8988T (cell line): ENCODE results near the gene ZBTB43.

Experiments used
- DNase-seq: peaks from one replicate; pipeline ENCODE4 v3.0.0; 2011

Gene ZBTB43

GRCh38 chr9:126860077-126860756 lies 55.4 kb downstream of the ZBTB43 start, which contains the start of gene ZBTB34:
Gene ZBTB34, plus strand, starts transcription at chr9:126860639. Its CDS starts 18,761 bp downstream, at chr9:126879400.
- DNase-seq, result peak; percentile 55

- DNase-seq, result no peak
These were observed 56.1 kb downstream of the ZBTB43 start for GRCh38 chr9:126860757-126861466.

GRCh38 chr9:126861707-126862103 lies 56.9 kb downstream of the ZBTB43 start:
- no peak for DNase-seq

- DNase-seq, result no peak
These were observed 57.4 kb downstream of the ZBTB43 start for GRCh38 chr9:126862104-126862761.

- no peak for DNase-seq
These were observed 59.9 kb downstream of the ZBTB43 start for GRCh38 chr9:126864771-126865170.

GRCh38 chr9:126869368-126869767 lies 64.5 kb downstream of the ZBTB43 start:
- no peak for DNase-seq

GRCh38 chr9:126872516-126872915 lies 67.7 kb downstream of the ZBTB43 start:
- DNase-seq, result no peak

- DNase-seq, result no peak
These were observed 69.9 kb downstream of the ZBTB43 start for GRCh38 chr9:126874546-126875314.

GRCh38 chr9:126875756-126876510 lies 71.1 kb downstream of the ZBTB43 start:
- no peak for DNase-seq

GRCh38 chr9:126876531-126876930 lies 71.7 kb downstream of the ZBTB43 start:
- no peak for DNase-seq

GRCh38 chr9:126877418-126877817 lies 72.6 kb downstream of the ZBTB43 start:
- DNase-seq, result no peak

GRCh38 chr9:126879288-126879687 lies 74.4 kb downstream of the ZBTB43 start:
- no peak for DNase-seq

- no peak for DNase-seq
These were observed 75.5 kb downstream of the ZBTB43 start for GRCh38 chr9:126880226-126880946.

- DNase-seq, result no peak
These were observed 76.1 kb downstream of the ZBTB43 start for GRCh38 chr9:126880947-126881332.

- no peak for DNase-seq
These were observed 77.9 kb downstream of the ZBTB43 start for GRCh38 chr9:126882746-126883145.

- DNase-seq, result no peak
These were observed 78.8 kb downstream of the ZBTB43 start for GRCh38 chr9:126883636-126884035.

- DNase-seq, result no peak
These were observed 80.3 kb downstream of the ZBTB43 start for GRCh38 chr9:126885131-126885641.

GRCh38 chr9:126886034-126886822 lies 81.4 kb downstream of the ZBTB43 start:
- DNase-seq, result no peak

GRCh38 chr9:126886897-126887296 lies 82.1 kb downstream of the ZBTB43 start:
- no peak for DNase-seq
